NCI-H526 (cell line): Measurements from ENCODE around the gene GP1BB.

Source experiments
- DNase-seq, 2 experiments: peaks; one replicate each; lab custom pipeline; 2025; lab: John Stamatoyannopoulos, UW

The GP1BB gene

DNA sequence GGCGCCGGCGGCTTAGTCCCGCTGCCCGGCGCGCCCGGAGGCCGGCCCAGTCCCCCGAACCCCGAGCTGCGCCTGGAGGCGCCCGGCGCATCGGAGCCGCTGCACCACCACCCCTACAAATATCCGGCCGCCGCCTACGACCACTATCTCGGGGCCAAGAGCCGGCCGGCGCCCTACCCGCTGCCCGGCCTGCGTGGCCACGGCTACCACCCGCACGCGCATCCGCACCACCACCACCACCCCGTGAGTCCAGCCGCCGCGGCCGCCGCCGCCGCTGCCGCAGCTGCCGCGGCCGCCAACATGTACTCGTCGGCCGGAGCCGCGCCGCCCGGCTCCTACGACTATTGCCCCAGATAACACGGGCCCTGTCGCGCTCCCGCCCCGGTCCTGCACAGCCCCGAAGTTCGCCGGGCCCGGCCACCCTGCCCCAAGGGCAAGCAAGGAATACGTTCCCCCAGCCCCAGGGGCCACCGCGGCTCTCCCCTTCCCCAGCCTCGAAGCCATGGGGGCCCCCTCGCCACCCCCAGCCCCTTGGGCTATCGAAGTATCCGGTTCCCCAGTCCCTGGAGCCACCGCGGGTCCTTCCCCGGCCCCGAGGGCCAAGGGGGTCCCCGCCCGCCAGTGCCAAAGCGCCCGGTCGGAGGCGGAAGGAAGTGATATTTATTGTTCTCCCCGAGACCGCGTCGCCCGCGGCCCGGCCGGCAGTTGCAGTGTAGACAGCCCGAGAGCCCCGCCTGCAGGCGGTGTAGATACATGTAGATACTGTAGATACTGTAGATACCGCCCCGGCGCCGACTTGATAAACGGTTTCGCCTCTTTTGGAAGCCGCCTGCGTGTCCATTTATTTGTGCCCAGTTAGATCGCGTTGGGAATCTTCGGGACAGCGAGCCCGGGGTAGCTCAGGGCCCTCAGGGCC is 43.4 kb downstream of the GP1BB start:
- DNase-seq, result peak in 1 of 2 experiments; percentile 17

DNA sequence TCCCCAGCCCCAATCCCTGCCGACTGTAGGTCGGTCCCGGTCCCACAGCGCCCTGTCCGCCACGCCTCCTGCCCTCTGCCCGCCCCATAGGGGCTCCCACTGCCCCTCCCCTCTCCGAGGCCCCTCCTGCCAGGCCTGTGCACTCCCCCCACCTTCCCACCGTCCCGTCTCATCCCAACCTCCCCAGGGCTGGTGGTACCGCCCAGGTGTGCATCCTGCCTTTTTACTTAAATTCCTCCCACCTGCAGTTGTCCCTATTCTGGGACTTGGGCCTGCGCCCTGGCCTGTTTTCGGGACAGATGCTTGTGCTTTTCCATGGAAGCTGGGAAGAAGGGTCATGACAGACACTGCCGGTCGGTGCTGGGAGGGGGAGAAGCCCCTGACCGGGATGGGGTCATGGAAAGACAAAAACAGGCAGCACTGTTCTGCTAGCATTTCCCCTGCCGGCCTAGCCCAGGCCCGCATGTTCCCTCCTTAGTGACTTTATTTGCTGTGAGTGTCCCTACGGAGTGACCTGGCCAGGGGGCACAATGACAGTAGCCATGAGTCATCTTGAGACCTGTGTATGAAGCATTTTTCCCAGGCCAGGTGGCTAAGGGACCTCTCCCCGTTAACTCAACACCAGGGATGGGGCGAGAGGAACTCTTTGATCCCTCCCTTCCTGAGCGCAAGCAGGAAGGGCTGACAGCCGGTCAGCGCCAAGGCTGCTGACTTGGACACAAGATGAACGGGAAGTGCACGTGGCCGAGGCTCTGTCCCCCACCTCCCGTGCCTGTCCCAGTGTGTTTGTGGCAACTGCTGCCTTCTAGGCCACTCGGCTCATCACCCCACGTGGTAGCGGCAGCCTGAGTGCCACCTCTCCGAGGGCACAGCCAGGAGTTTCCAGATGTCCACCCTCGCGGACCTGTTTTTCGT is 44.3 kb downstream of the GP1BB start:
- DNase-seq, result no peak

DNA sequence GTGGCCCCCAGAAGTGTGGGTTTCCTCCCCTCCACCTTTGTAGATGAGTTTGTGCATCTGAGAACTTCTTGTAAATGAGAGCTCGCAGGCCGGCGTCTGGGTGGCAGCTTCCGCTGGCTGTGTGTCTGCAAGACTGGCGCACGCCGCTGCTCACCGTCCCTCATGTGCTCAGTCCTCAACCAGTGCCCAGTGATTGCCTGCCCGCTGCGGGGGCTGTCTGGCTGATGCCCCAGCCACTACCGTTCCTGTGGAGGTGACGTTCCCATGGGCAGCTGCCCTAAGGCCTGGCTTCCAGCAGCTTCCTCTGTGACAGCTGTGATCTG is 46.0 kb downstream of the GP1BB start:
- DNase-seq, result no peak

DNA sequence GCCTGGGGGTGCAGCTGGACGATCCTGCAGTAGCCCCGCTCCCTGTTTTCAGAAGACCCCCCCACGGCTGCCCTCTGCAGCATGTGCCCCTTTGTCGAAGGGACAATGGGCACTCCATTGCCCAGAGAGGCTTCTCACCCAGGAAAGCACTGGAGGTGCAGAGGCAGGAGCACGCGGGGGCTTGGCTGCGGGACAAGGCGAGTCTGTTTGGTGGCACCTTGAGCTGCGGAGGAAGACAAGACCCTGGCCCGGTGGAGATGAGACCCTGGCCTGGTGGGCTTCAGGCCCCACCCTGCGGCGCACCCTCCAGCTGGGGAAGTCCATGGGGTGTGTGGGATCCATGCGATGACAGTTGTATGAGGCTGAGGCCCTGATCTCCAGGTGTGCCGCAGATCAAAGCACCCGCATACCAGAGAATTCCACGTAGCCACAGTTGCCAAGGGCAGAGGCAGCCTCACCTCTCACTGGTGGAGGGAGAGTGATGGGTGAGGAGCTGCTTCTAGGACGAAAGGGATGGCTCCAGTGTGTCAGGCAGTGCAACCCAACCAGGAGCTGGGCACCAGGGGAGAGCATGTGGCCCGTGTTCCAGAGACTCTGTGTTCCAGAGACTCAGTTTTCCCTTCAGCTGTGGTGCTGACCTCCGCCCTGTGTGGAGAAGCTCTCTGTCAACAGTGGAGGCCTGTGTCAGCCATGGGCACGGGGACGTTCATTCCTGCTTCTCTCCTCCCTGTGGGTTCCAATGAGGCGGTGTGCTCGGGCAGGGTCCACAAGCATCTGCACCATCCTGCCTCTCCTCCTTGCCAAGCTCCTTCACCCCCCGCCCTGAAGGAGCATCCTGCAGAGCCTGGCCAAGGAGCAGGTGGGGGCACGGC is 47.2 kb downstream of the GP1BB start:
- DNase-seq, result no peak

DNA sequence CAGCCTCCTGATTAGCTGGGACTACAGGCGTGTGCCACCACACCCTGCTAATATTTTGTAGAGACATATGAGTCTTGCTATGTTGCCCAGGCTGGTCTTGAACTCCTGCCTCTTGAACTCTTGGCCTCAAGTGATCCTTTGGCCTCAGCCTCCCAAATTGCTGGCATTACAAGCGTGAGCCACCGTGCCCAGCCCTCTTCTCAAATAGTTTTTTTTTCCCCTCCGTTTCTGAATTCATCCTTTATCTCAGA is 49.0 kb downstream of the GP1BB start:
- DNase-seq, result no peak

DNA sequence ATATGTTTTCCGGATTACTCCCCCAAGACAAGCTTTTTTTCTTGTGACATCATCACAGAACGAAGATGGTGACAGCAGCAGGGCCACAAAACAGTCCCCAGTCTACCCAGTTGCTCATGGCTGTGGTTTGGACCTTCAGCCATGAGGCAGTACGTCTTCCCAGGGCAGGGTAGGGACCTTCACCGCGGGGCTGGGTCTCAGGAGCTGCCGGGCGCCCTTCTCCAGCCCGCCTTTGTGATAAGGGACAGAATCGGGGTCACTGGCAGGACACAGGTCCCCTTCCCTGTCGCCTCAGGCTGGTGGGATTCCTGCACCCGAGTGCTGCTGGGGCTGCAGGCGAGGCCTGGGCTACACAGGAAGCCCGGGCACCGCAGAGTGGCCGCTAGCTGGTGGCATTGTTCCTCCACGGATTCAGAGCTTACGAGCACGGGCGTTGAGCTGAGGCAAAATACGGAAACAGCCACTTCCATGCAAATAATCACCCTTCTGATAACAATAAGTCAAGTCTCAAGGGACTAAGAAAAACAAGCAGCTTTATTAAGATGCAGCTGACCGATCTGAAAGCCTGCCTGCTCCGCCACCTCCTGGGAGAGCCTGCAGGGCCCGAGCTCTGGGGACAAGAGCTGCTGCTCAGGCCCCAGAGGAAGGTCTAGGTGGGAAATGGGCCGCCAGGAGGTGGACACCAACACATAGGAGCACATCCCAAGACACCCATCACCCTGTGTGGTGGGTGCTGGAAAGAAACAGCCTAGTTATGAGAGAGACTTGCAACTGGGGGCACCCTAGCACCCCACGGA is 49.5 kb downstream of the GP1BB start:
- peak; percentile 90 to 92 for DNase-seq

DNA sequence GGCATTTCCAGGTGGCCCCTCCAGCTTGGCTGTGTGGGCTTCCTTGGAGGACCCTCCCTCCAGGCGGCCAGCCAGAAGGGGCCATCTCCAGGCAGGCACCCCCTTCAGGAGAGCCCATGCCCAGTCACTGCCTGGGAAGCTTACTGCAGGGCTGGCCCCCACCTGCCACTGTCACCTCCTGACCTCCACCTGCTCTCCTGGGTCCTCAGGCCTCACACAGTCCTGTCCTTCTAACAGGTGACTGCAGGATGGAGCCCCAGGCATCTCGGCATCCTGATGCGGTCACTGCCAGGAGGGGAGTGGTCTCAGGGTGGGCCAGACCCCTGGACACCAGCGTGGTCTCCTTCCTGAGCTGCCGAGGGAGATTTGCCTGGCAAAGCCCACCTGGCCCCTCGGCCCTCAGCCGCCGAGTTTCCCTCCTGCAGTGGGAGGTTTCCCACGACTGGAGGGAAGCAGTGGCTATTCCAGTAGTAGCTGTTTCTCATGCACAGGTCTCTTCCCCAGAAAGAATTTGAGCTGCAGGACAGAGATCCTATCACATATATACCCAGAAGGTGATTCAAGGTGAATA is 50.2 kb downstream of the GP1BB start:
- no peak for DNase-seq
